ENCODE results near the gene AOPEP.

DNA sequence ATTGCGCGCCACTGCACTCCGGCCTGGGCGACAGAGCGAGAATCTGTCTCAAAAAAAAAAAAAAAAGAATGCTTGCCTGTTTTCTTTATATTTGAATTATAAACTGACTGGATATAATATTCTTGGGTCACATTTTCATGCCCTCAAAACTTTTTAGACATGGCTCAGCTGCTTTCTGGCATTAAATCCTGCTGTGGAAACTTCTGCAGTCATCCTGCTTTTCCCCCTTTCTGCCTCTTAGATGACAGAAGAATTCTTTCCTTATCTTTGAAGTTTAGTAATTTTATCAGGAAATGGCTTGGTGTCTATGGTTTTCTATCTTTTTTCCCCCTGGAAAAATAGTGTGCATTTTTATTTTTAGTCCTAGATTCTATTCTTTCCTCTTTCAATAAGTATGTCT, 234.5 kb downstream of the AOPEP start:
- no peak for TF ChIP-seq FOXA1 (IDR thresholded peaks at IDR 0.05; ENCODE audit: borderline replicate concordance)
- TF ChIP-seq, protein P1, sequence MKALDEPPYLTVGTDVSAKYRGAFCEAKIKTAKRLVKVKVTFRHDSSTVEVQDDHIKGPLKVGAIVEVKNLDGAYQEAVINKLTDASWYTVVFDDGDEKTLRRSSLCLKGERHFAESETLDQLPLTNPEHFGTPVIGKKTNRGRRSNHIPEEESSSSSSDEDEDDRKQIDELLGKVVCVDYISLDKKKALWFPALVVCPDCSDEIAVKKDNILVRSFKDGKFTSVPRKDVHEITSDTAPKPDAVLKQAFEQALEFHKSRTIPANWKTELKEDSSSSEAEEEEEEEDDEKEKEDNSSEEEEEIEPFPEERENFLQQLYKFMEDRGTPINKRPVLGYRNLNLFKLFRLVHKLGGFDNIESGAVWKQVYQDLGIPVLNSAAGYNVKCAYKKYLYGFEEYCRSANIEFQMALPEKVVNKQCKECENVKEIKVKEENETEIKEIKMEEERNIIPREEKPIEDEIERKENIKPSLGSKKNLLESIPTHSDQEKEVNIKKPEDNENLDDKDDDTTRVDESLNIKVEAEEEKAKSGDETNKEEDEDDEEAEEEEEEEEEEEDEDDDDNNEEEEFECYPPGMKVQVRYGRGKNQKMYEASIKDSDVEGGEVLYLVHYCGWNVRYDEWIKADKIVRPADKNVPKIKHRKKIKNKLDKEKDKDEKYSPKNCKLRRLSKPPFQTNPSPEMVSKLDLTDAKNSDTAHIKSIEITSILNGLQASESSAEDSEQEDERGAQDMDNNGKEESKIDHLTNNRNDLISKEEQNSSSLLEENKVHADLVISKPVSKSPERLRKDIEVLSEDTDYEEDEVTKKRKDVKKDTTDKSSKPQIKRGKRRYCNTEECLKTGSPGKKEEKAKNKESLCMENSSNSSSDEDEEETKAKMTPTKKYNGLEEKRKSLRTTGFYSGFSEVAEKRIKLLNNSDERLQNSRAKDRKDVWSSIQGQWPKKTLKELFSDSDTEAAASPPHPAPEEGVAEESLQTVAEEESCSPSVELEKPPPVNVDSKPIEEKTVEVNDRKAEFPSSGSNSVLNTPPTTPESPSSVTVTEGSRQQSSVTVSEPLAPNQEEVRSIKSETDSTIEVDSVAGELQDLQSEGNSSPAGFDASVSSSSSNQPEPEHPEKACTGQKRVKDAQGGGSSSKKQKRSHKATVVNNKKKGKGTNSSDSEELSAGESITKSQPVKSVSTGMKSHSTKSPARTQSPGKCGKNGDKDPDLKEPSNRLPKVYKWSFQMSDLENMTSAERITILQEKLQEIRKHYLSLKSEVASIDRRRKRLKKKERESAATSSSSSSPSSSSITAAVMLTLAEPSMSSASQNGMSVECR (CRISPR knock-in tag; IDR thresholded peaks at IDR 0.05), result no peak
- TF ChIP-seq RBM25 (IDR thresholded peaks at IDR 0.05; ENCODE audit: low read depth, low read length, severe bottlenecking), result no peak
- TF ChIP-seq ZNF507 (tag; conservative IDR thresholded peaks at IDR 0.05), result no peak
- no peak for TF ChIP-seq ZNF232 (CRISPR knock-in tag; IDR thresholded peaks at IDR 0.05)
- TF ChIP-seq, protein P2, sequence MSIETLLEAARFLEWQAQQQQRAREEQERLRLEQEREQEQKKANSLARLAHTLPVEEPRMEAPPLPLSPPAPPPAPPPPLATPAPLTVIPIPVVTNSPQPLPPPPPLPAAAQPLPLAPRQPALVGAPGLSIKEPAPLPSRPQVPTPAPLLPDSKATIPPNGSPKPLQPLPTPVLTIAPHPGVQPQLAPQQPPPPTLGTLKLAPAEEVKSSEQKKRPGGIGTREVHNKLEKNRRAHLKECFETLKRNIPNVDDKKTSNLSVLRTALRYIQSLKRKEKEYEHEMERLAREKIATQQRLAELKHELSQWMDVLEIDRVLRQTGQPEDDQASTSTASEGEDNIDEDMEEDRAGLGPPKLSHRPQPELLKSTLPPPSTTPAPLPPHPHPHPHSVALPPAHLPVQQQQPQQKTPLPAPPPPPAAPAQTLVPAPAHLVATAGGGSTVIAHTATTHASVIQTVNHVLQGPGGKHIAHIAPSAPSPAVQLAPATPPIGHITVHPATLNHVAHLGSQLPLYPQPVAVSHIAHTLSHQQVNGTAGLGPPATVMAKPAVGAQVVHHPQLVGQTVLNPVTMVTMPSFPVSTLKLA (conservative IDR thresholded peaks at IDR 0.05), result no peak
- TF ChIP-seq, protein P3, sequence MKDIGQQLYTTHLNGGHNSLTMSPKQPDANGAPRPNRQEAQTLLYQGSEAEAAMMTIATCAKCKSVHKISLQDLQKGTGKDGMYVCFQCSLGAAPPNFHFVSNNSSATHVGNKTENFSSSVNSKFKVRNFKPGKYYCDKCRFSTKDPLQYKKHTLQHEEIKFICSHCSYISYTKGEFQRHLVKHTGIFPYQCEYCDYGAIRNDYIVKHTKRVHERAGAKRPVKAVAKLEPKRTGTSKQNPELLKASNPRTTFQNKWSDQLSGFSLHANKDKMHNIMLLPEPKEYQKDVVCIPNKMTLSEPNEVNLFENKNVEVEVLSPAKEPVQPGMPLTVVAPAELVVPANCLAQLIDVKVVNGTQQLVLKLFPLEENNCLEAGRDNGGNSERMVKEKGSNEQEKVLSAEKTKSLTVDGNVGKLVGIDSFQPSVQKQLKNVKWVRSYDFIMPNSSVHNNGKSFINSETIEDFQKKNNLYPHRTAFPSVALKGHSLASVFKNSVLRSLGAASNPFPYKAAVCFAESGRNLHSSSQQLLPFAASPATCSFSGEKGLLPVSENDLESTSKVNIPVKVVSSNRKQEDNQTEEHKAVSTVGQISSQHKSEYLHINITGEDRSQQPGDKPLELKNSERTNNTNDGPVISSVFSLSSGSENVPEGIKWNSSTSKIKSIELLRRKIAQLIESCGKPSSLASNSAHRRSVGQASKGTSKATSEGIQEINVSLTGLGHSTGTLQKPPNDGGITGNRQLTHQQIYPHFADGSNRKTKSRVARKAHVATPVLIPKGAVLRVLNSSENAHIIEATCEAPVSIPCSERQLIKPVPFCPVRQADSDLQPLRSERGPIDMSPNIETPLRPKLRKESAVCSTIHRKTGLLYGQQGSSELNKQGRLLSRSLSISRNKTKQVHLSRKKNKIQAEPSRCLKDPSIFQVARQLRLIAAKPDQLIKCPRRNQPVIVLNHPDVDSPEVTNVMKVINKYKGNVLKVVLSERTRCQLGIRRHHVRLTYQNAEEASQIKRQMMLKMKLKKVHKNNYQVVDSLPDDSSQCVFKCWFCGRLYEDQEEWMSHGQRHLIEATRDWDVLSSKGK (CRISPR knock-in tag; IDR thresholded peaks at IDR 0.05), result no peak

All from K562 (cell line).